ENCODE data around the gene CFAP53.

CFAP53 gene

GRCh38 chr18:50199346-50199855 lies 66.9 kb downstream of the CFAP53 start:
- peaks cover 12% of the 10 kb centered on the region for H3K4me1 Mint-ChIP-seq
- DNase-seq (no peak), ATAC-seq (no peak)
- H3K9me3 Mint-ChIP-seq = peaks cover 8% of the 10 kb centered on the region
- H3K36me3 Mint-ChIP-seq (ENCODE audit: low read depth) = no peaks in the 10 kb centered on the region
- H3K27me3 Mint-ChIP-seq = peaks cover 63% of the 10 kb centered on the region
- H3K4me3 Mint-ChIP-seq = no peak overlapping the region
- no peak overlapping the region for H3K27ac Mint-ChIP-seq

GRCh38 chr18:50196261-50196660 lies 70.0 kb downstream of the CFAP53 start:
- no peak overlapping the region for H3K27ac Mint-ChIP-seq
- H3K4me1 Mint-ChIP-seq = peaks cover 14% of the 10 kb centered on the region
- DNase-seq (no peak), ATAC-seq (no peak)
- no peak overlapping the region for H3K4me3 Mint-ChIP-seq
- peaks cover 75% of the 10 kb centered on the region for H3K27me3 Mint-ChIP-seq
- H3K9me3 Mint-ChIP-seq = peaks cover 5% of the 10 kb centered on the region
- H3K36me3 Mint-ChIP-seq (ENCODE audit: low read depth) = no peaks in the 10 kb centered on the region

- H3K4me1 Mint-ChIP-seq = peaks cover 14% of the 10 kb centered on the region
- H3K9me3 Mint-ChIP-seq = no peaks in the 10 kb centered on the region
- ATAC-seq (no peak), DNase-seq (no peak)
- H3K4me3 Mint-ChIP-seq = peak overlapping the region; percentile 48
- peaks cover 76% of the 10 kb centered on the region for H3K27me3 Mint-ChIP-seq
- no peak overlapping the region for H3K27ac Mint-ChIP-seq
- H3K36me3 Mint-ChIP-seq (ENCODE audit: low read depth) = no peaks in the 10 kb centered on the region
Measured at GRCh38 chr18:50195689-50196088, 70.6 kb downstream of the CFAP53 start.

GRCh38 chr18:50194631-50195532 lies 71.4 kb downstream of the CFAP53 start, which contains the start of gene MYO5B:
Gene MYO5B, minus strand, starts transcription at chr18:50195147. Its CDS starts 354 bp downstream, at chr18:50194793.
- Mint-ChIP-seq H3K36me3 (ENCODE audit: low read depth) (no peaks in the 10 kb centered on the region), H3K4me1 (peaks cover 20% of the 10 kb centered on the region), H3K9me3 (no peaks in the 10 kb centered on the region), H3K4me3 (peak within 1 kb of the TSS; percentile 48), H3K27me3 (peaks cover 75% of the 10 kb centered on the region), H3K27ac (no peak within 1 kb of the TSS)
- DNase-seq (peak; percentile 68), ATAC-seq (peak; percentile 69)

GRCh38 chr18:50193796-50194630 lies 72.3 kb downstream of the CFAP53 start:
- no peak for DNase-seq
- no peak overlapping the region for H3K27ac Mint-ChIP-seq
- no peak overlapping the region for H3K4me3 Mint-ChIP-seq
- H3K36me3 Mint-ChIP-seq (ENCODE audit: low read depth) = no peaks in the 10 kb centered on the region
- H3K9me3 Mint-ChIP-seq = no peaks in the 10 kb centered on the region
- ATAC-seq = no peak
- peaks cover 78% of the 10 kb centered on the region for H3K27me3 Mint-ChIP-seq
- H3K4me1 Mint-ChIP-seq = peaks cover 27% of the 10 kb centered on the region

- no peak overlapping the region for H3K4me3 Mint-ChIP-seq
Measured at GRCh38 chr18:50192995-50193795, 73.1 kb downstream of the CFAP53 start.

GRCh38 chr18:50190926-50191325 lies 75.4 kb downstream of the CFAP53 start:
- no peak overlapping the region for H3K27ac Mint-ChIP-seq
- no peak for DNase-seq
- ATAC-seq = no peak
- no peaks in the 10 kb centered on the region for H3K9me3 Mint-ChIP-seq
- H3K4me3 Mint-ChIP-seq = no peak overlapping the region
- peaks cover 26% of the 10 kb centered on the region for H3K4me1 Mint-ChIP-seq
- H3K27me3 Mint-ChIP-seq = peaks cover 65% of the 10 kb centered on the region
- H3K36me3 Mint-ChIP-seq (ENCODE audit: low read depth) = no peaks in the 10 kb centered on the region

More at GRCh38 chr18:50192995-50193795, 73.1 kb downstream of the CFAP53 start:
- Mint-ChIP-seq H3K27me3 (peaks cover 75% of the 10 kb centered on the region), H3K36me3 (ENCODE audit: low read depth) (no peaks in the 10 kb centered on the region), H3K9me3 (no peaks in the 10 kb centered on the region), H3K4me1 (peaks cover 28% of the 10 kb centered on the region), H3K27ac (no peak overlapping the region)
- DNase-seq (no peak), ATAC-seq (no peak)

- Mint-ChIP-seq H3K36me3 (ENCODE audit: low read depth) (no peaks in the 10 kb centered on the region), H3K4me1 (peaks cover 21% of the 10 kb centered on the region), H3K27me3 (peaks cover 59% of the 10 kb centered on the region), H3K4me3 (no peak overlapping the region), H3K9me3 (no peaks in the 10 kb centered on the region), H3K27ac (no peak overlapping the region)
- ATAC-seq (peak; percentile 76), DNase-seq (no peak)
Measured at GRCh38 chr18:50190236-50190635, 76.1 kb downstream of the CFAP53 start.

- Mint-ChIP-seq H3K27me3 (peaks cover 63% of the 10 kb centered on the region), H3K27ac (no peak overlapping the region), H3K4me1 (peaks cover 21% of the 10 kb centered on the region), H3K4me3 (no peak overlapping the region), H3K36me3 (ENCODE audit: low read depth) (no peaks in the 10 kb centered on the region), H3K9me3 (no peaks in the 10 kb centered on the region)
- no peak for DNase-seq
- no peak for ATAC-seq
Measured at GRCh38 chr18:50189160-50189559, 77.1 kb downstream of the CFAP53 start.

- Mint-ChIP-seq H3K4me3 (no peak overlapping the region), H3K9me3 (no peaks in the 10 kb centered on the region), H3K27me3 (peaks cover 60% of the 10 kb centered on the region)
Measured at GRCh38 chr18:50188652-50189051, 77.6 kb downstream of the CFAP53 start.

GRCh38 chr18:50187659-50188058 lies 78.6 kb downstream of the CFAP53 start:
- ATAC-seq (no peak), DNase-seq (no peak)
- Mint-ChIP-seq H3K9me3 (no peaks in the 10 kb centered on the region), H3K4me3 (no peak overlapping the region), H3K27me3 (peaks cover 57% of the 10 kb centered on the region), H3K4me1 (peaks cover 14% of the 10 kb centered on the region), H3K27ac (no peak overlapping the region), H3K36me3 (ENCODE audit: low read depth) (no peaks in the 10 kb centered on the region)

More at GRCh38 chr18:50188652-50189051, 77.6 kb downstream of the CFAP53 start:
- H3K4me1 Mint-ChIP-seq = peaks cover 17% of the 10 kb centered on the region
- no peak for DNase-seq
- no peaks in the 10 kb centered on the region for H3K36me3 Mint-ChIP-seq (ENCODE audit: low read depth)
- H3K27ac Mint-ChIP-seq = no peak overlapping the region
- no peak for ATAC-seq

- no peak overlapping the region for H3K4me3 Mint-ChIP-seq
- no peaks in the 10 kb centered on the region for H3K36me3 Mint-ChIP-seq (ENCODE audit: low read depth)
- H3K9me3 Mint-ChIP-seq = no peaks in the 10 kb centered on the region
- H3K4me1 Mint-ChIP-seq = peaks cover 14% of the 10 kb centered on the region
- no peak overlapping the region for H3K27ac Mint-ChIP-seq
- DNase-seq (no peak), ATAC-seq (no peak)
- H3K27me3 Mint-ChIP-seq = peaks cover 46% of the 10 kb centered on the region
Measured at GRCh38 chr18:50186385-50186784, 79.9 kb downstream of the CFAP53 start.

- ATAC-seq = no peak
- Mint-ChIP-seq H3K9me3 (no peaks in the 10 kb centered on the region), H3K4me1 (no peaks in the 10 kb centered on the region), H3K27ac (no peak overlapping the region), H3K27me3 (peaks cover 28% of the 10 kb centered on the region), H3K4me3 (no peak overlapping the region), H3K36me3 (ENCODE audit: low read depth) (no peaks in the 10 kb centered on the region)
- no peak for DNase-seq
Measured at GRCh38 chr18:50183556-50183955, 82.7 kb downstream of the CFAP53 start.

GRCh38 chr18:50182511-50182910 lies 83.8 kb downstream of the CFAP53 start:
- Mint-ChIP-seq H3K9me3 (no peaks in the 10 kb centered on the region), H3K27ac (no peak overlapping the region), H3K27me3 (peaks cover 30% of the 10 kb centered on the region), H3K36me3 (ENCODE audit: low read depth) (no peaks in the 10 kb centered on the region), H3K4me1 (no peaks in the 10 kb centered on the region), H3K4me3 (no peak overlapping the region)
- ATAC-seq (no peak), DNase-seq (no peak)

All from activated naive CD8-positive, alpha-beta T cell treated with anti-CD3 and anti-CD28 coated beads, Interleukin-2, amount 50 U/mL, for 24 hours (primary cell).